HT1080 (cell line): ENCODE data around the gene CHST8. TPM values are rescaled to one million over a fixed set of nuclear protein-coding genes. Genes with fewer than 3 reads are reported as not detected.

Experiments used
- DNase-seq: peaks from one replicate; pipeline ENCODE4 v3.0.0-alpha.2; 2015; ENCODE audit warnings: low read depth
- total RNA-seq: library from RNA; depleted of rRNA; stranded (reverse); fragments of >200 nt; shearing (Covaris generic); gene quantifications from 2 replicates; pipeline ENCODE4 v1.2.3, GENCODE V29; 2014

Gene CHST8
- total RNA-seq, 1 experiment from 2014 or later, result not detected

- DNase-seq, result peak; percentile 15
These were observed 136.8 kb downstream of the CHST8 start for GRCh38 chr19:33758541-33759013.

DNA sequence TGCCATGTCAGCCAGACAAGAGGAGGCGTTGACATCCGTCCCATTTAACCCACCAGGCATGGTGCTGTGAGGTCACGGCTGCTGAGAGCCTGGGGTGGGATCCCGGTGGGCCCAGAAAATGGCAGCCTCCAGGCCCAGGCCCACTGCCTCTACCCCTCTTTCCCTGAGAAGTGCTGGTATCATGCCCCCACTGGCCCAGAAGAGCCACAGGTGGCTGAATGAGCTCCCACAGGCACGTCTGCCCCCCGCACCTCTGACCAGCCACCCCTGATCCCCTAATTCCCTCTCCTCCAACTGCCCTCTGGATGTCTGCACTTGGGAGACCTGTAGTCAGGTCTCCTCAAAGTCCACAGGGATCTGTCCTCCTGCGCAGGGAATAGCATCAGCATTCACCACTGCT, 137.6 kb downstream of the CHST8 start:
- DNase-seq, result no peak

DNA sequence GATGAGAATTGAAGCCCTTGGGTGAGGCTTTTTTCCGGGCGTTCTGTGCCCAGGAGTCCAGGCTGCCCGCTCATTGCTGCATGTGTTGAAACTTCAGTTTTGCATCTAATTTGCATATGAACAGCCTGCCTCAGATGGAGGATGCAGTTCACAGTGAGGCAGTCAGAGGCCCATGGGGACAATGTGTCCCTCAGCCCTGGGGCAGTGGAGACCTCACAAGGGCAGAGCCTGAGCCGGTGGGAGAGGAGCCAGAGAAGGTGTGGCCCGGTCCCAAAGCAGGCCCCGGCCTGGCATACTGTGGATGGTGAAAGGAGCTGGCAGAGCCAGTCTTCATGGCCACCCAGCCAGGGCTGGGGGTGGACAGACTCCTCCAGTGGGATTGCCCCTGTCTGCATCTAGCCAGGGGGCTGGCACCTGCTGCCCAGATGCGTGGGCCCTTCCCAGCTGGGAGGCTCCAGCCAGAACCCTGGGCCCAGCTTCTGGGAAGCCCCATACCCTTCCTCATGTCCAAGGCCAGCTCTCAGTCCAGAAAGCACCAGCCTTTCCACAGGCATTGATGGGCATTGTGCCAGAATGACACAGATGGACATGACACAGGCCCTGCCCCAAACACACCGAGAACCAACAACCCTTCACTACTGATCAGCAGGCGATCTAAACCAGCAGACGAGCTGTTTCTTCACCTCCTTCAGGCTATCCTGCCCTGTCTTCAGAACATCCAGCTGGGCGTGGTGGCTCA, 142.0 kb downstream of the CHST8 start:
- no peak for DNase-seq

DNA sequence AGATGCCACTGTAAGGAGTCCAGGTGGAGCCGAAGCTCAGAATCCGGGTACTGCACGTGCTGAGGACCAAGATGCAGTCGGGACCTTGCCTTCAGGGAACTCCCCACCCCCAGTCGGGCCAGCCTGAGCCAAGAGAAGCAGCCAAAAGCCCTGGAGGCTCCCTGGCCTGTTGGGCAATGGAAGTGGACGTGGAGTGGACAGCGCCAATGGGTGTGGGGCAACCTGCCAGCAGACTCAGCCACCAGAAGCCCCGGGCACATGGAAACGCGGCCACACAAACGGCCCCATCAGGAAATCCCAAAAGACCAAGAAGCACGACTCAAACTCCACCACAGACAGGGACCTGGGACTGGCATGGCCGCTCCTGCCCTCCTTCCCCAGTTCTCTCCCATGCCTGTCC, 144.9 kb downstream of the CHST8 start:
- no peak for DNase-seq

- no peak for DNase-seq
These were observed 146.2 kb downstream of the CHST8 start for GRCh38 chr19:33767898-33768413.

GRCh38 chr19:33769208-33769607, 147.5 kb downstream of the CHST8 start:
- DNase-seq, result no peak

DNA sequence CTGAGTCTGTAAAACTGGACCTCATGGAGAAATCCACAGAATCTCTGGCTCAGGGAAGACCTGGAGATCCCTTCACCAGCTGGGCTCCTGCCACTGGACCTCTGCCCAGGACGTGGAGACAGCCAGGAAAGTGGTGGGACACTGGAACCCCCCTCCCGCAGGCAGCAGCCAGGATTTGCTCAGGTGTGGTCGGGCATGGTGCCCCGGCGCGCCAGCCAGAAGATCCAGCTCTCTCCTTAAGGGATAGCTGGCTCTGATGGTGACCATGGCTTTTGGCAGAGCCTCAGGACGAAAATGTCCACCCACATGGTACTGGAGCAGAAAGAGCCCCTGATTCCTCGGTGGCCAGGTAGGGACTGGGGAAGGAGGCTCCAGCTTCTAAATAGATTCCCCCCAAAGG, 148.4 kb downstream of the CHST8 start:
- DNase-seq, result no peak

DNA sequence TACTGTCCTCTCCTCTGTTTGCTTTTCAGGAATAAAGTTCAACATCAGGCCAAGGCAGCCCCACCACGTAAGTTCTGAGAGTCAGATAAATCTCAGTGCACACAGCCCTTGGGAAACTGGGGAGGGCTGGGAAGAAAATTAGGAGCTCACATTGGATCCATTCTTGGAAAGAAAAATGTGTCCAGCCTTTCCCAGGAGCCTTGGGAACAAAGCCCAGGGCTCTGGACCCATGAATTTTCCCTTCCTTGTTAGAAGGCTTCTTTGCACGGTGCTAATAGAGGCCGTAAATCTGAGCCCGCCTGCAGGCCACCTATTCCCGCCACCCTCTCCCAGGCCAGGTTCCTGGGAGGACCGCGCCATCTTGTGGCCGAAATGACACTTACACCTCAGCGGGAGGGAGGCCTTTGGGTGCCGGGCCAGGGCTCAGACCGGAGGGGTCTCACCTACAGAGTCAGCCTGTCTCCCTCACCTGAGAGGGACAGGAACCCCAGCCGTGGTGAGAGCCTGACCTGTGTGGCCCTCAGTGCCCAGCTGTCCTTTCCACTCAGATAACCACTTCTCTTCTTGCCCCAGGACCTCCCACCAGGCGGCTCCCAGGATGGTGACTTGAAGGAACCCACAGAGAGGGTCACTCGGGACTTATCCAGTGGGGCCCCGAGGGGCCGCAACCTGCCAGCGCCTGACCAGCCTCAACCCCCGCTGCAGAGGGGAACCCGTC, 149.8 kb downstream of the CHST8 start:
- peak; percentile 49 for DNase-seq

- no peak for DNase-seq
These were observed 150.5 kb downstream of the CHST8 start for GRCh38 chr19:33772102-33772857.

DNA sequence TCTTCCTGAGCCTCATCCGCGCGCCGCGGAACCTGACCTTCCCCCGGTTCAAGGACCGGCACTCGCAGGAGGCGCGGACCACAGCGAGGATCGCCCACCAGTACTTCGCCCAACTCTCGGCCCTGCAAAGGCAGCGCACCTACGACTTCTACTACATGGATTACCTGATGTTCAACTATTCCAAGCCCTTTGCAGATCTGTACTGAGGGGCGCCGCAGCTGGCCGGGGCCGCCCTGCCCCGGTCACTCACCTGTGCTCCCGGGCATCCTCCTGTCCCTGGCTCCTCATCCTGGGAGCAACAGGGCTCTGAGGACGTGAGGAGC, 151.1 kb downstream of the CHST8 start:
- no peak for DNase-seq

DNA sequence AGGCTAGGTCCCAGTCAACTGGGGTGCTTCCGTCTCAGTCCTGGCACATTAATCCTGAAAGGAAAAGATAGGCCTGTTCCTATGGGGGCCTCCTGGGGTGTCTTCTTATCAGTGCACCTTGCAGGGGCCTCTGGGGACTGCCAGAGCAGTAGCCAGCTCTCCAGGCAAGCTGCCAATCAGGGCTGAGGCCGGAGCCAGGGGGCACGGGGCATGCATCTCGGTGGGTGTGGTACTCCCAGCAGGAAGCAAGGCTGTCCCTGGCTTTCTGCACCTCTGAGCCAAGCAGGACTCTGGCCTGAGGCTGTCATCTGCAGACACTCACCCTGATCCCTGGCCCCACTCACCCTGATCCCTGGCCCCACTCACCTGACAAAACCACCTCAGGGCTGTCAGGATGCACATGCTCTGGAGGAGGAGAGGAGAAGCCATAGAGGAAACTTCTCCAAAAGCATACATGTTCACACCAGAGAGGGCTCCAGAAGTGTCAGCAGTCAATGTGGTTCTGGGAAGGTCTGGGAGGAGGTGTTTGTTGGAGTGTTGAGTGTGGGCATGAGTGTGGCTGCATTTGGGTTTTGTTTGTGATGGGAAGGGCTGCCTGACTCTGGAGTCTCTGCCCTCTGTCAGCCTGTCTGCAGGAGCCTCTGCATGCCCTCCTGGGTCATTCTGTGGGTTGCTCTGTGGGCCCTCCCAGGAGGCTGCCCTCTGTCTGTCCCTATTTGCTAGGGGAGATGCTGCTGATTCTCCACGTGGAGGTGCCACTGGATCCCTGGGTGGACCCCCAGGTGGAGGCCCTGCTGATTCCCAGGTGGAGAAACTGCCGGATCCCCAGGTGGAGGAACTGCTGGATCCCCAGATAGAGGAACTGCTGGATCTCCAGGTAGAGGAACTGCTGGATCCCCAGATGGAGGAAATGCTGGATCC, 152.2 kb downstream of the CHST8 start:
- no peak for DNase-seq

- no peak for DNase-seq
These were observed 153.0 kb downstream of the CHST8 start for GRCh38 chr19:33774751-33775150.

GRCh38 chr19:33775731-33776487, 154.2 kb downstream of the CHST8 start:
- no peak for DNase-seq

DNA sequence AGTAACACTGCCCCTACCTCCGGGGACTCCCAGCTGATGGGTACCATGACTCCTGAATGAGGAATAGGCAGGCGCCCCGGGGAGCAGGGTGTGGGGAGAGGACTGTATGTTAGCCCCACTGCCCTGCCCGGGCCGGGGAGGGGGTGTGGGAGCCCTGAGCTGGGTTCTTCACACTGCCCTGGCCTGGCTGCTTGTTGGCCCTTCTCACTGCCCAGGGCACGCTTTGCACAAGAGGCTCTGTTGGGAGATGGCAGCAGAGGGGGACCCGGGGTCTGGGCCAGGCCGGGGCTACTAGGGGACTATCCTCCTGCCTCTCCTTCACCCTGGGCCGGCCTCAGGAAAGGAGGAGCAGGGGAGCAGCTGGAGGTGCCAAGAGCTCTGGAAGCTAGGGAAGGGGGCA, 155.6 kb downstream of the CHST8 start:
- DNase-seq, result no peak

- no peak for DNase-seq
These were observed 156.0 kb downstream of the CHST8 start for GRCh38 chr19:33777753-33778088.

DNA sequence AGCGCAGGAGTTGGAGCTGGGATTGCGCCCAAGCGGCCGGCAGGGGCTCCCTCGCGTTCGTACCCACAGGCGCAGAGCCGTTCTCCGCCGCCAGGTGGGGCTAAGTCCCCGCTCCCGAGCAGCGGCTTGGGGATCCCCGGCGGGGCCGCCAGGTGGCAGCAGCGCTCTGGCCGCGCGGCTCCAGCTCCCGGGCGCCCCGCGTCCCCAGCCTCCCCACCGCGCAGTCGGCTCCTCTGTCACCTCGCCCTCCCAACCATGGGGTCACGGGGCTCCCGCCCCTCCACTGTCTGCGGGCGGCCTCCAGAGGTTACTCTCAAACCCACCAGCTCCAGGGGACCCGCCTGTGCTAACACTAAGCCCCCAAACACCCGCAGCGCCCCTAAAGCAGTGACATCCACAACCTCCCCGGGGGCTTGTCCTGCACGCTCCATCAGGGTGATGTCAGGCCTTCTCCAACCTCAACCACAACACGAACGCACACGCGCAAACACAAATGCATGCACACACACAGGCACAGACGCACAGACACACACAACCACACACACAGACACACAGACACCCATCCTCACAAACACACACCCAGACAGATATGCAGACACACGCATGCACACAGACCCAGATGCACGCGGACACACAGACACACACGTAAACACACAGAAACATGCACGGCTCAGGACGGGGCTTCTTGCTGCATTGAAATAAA, 156.5 kb downstream of the CHST8 start:
- peak; percentile 59 for DNase-seq

- no peak for DNase-seq
These were observed 158.1 kb downstream of the CHST8 start for GRCh38 chr19:33779849-33780248.

DNA sequence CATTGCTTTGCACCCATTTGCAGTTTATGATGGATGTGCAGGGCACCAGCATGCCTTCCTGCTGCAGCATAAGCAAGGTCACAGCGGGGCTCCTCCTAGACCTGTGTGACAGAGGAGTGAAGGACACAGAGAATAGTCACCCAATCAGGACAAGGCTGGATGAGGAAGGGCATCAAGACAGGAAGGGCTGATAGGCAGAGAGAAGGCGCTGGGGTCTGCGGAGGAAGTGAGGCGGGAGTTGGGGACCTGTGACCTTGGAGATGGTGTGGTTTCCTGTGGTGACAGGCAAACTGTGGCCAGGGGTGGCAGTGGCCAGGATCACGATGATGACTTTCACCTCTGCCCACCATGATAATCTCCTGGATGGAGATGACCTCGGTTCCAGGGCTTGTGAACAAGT, 158.5 kb downstream of the CHST8 start:
- DNase-seq, result no peak

GRCh38 chr19:33780746-33781145, 159.0 kb downstream of the CHST8 start:
- DNase-seq, result no peak
